Skeletal muscle tissue (tissue), 5 donors: Measurements from ENCODE around the gene PNKP. TPM values are rescaled to one million over a fixed set of nuclear protein-coding genes. Genes with fewer than 3 reads are reported as not detected.

Experiments used
- H3K27ac ChIP-seq: one replicate; pipeline ENCODE4 v1.7.0; 2013; ENCODE audit warnings: mild to moderate bottlenecking, low read depth, low read length, inconsistent platforms
- H3K27me3 ChIP-seq, 3 donors: one replicate each; pipeline ENCODE4 v1.7.0; 2013; ENCODE audit warnings: low read length in 3 of 3; ENCODE audit not compliant: control insufficient read depth in 3 of 3, insufficient read depth in 3 of 3
- H3K36me3 ChIP-seq, 3 donors: one replicate each; pipeline ENCODE4 v1.7.0; 2013; ENCODE audit warnings: low read length in 3 of 3; ENCODE audit not compliant: control insufficient read depth in 3 of 3, insufficient read depth in 3 of 3
- H3K4me1 ChIP-seq, 3 donors: one replicate each; pipeline ENCODE4 v1.7.0; 2013; ENCODE audit warnings: low read length in 3 of 3, mild to moderate bottlenecking in 3 of 3; ENCODE audit not compliant: control insufficient read depth in 3 of 3, insufficient read depth in 3 of 3
- H3K4me3 ChIP-seq, 3 donors: one replicate each; pipeline ENCODE4 v1.7.0; 2013; ENCODE audit warnings: low read length in 3 of 3
- H3K9ac ChIP-seq, 3 donors: one replicate each; pipeline ENCODE4 v1.7.0; 2013; ENCODE audit warnings: low read length in 3 of 3, mild to moderate bottlenecking in 3 of 3, moderate library complexity in 2 of 3, low read depth in 1 of 3
- H3K9me3 ChIP-seq, 3 donors: one replicate each; pipeline ENCODE4 v1.7.0; 2013; ENCODE audit warnings: low read length in 3 of 3; ENCODE audit not compliant: control insufficient read depth in 3 of 3
- small RNA-seq: library from RNA; depleted of rRNA; stranded (forward); fragments of <200 nt; gene quantifications from one replicate; pipeline ENCODE3, GENCODE V24; 2014
- total RNA-seq: library from RNA; depleted of rRNA; stranded (reverse); fragments of >200 nt; gene quantifications from one replicate; pipeline ENCODE4 v1.2.3, GENCODE V29; 2014
- donor health status: Osteomylitis.

Gene PNKP
- total RNA-seq, 1 donor from 2014 or later, result 17.2 TPM

- Histone ChIP-seq H3K36me3 (peaks cover 3 to 13% (median 4%) of the 10 kb centered on the region in 3 donors), H3K27ac (peak within 1 kb of the TSS; percentile 94), H3K4me1 (peaks cover 17 to 26% (median 18%) of the 10 kb centered on the region in 3 donors), H3K9ac (peak within 1 kb of the TSS; percentile 91 to 99 (median 97)), H3K9me3 (no peaks in the 10 kb centered on the region), H3K27me3 (no peaks in the 10 kb centered on the region), H3K4me3 (peak within 1 kb of the TSS; percentile 87 to 94 (median 90))
Observed at GRCh38 chr19:49817964-49818648, 49.3 kb downstream of the PNKP start, which contains the start of gene MED25. Gene MED25, plus strand, starts transcription at chr19:49818289. Its CDS starts 53 bp downstream, at chr19:49818342.

- no peaks in the 10 kb centered on the region for H3K27me3 ChIP-seq
- no peak overlapping the region for H3K4me3 ChIP-seq
Observed at GRCh38 chr19:49816590-49816989, 50.8 kb downstream of the PNKP start.

GRCh38 chr19:49814010-49814409 is 53.4 kb downstream of the PNKP start:
- Histone ChIP-seq H3K27me3 (no peaks in the 10 kb centered on the region), H3K27ac (peak overlapping the region; percentile 94), H3K4me1 (peaks cover 23 to 44% (median 29%) of the 10 kb centered on the region in 3 donors), H3K9me3 (no peaks in the 10 kb centered on the region), H3K36me3 (no peaks in the 10 kb centered on the region), H3K4me3 (peak overlapping the region; percentile 89 to 99 (median 96)), H3K9ac (peak overlapping the region in 2 of 3 donors; percentile 69 to 75)

More at GRCh38 chr19:49816590-49816989, 50.8 kb downstream of the PNKP start:
- peaks cover 0 to 9% (median 0%) of the 10 kb centered on the region in 3 donors for H3K36me3 ChIP-seq
- H3K4me1 ChIP-seq, result peaks cover 22 to 37% (median 24%) of the 10 kb centered on the region in 3 donors
- no peaks in the 10 kb centered on the region for H3K9me3 ChIP-seq
- peak overlapping the region; percentile 94 for H3K27ac ChIP-seq
- H3K9ac ChIP-seq, result peak overlapping the region; percentile 40 to 66 (median 54)

GRCh38 chr19:49812997-49813861 is 54.1 kb downstream of the PNKP start, which contains the start of gene FUZ:
Gene FUZ, minus strand, starts transcription at chr19:49813292. Its CDS starts 186 bp downstream, at chr19:49813106.
- H3K4me3 ChIP-seq, result peak within 1 kb of the TSS; percentile 89 to 99 (median 96)
- peaks cover 20 to 41% (median 28%) of the 10 kb centered on the region in 3 donors for H3K4me1 ChIP-seq
- H3K36me3 ChIP-seq, result no peaks in the 10 kb centered on the region

GRCh38 chr19:49812452-49812996 is 54.9 kb downstream of the PNKP start:
- Histone ChIP-seq H3K4me3 (peak overlapping the region; percentile 89 to 99 (median 96)), H3K4me1 (peaks cover 20 to 38% (median 28%) of the 10 kb centered on the region in 3 donors), H3K9ac (peak overlapping the region; percentile 69 to 92 (median 91)), H3K27ac (peak overlapping the region; percentile 94), H3K36me3 (peaks cover 0 to 3% (median 3%) of the 10 kb centered on the region in 3 donors), H3K27me3 (no peaks in the 10 kb centered on the region), H3K9me3 (no peaks in the 10 kb centered on the region)

More at GRCh38 chr19:49812997-49813861, 54.1 kb downstream of the PNKP start, which contains the start of gene FUZ:
- Histone ChIP-seq H3K27ac (peak within 1 kb of the TSS; percentile 94), H3K27me3 (no peaks in the 10 kb centered on the region), H3K9ac (peak within 1 kb of the TSS; percentile 69 to 92 (median 91)), H3K9me3 (no peaks in the 10 kb centered on the region)

GRCh38 chr19:49811328-49811727 is 56.0 kb downstream of the PNKP start:
- Histone ChIP-seq H3K4me1 (peaks cover 15 to 33% (median 25%) of the 10 kb centered on the region in 3 donors), H3K9me3 (no peaks in the 10 kb centered on the region), H3K27me3 (no peaks in the 10 kb centered on the region), H3K36me3 (peaks cover 0 to 5% (median 3%) of the 10 kb centered on the region in 3 donors), H3K27ac (no peak overlapping the region), H3K4me3 (no peak overlapping the region), H3K9ac (no peak overlapping the region)

Small RNAs within 50 kb of the gene (small RNA-seq; reads per million reads assigned to genes)
- not detected for gene MIR4749

Other genes starting within 250 kb of the PNKP start
- 4.2 TPM for gene RRAS, start 227.4 kb downstream of the PNKP start, total RNA-seq
- gene SCAF1, start 225.4 kb downstream of the PNKP start, total RNA-seq, result 8.4 TPM
- 31.3 TPM for gene IRF3, start 201.7 kb downstream of the PNKP start, total RNA-seq
- gene BCL2L12, start 201.6 kb downstream of the PNKP start, total RNA-seq, result 4.7 TPM
- gene PRMT1, start 190.3 kb downstream of the PNKP start, total RNA-seq, result 362 TPM
- gene ADM5, start 178.0 kb downstream of the PNKP start, total RNA-seq, result 1.0 TPM
- gene CPT1C, start 176.5 kb downstream of the PNKP start, total RNA-seq, result 4.7 TPM
- under 0.01 TPM for gene TSKS, start 104.3 kb downstream of the PNKP start, total RNA-seq
- 32.9 TPM for gene AP2A1, start 100.6 kb downstream of the PNKP start, total RNA-seq
- 12.5 TPM for gene FUZ, start 54.3 kb downstream of the PNKP start, total RNA-seq
- gene MED25, start 49.3 kb downstream of the PNKP start, total RNA-seq, result 11.0 TPM
- gene PTOV1, start 16.4 kb downstream of the PNKP start, total RNA-seq, result 63.7 TPM
- gene AKT1S1, start 9.8 kb upstream of the PNKP start, total RNA-seq, result 3.1 TPM
- 7.3 TPM for gene TBC1D17, start 10.1 kb upstream of the PNKP start, total RNA-seq
- gene IL4I1, start 29.3 kb upstream of the PNKP start, total RNA-seq, result 0.52 TPM
- gene ATF5, start 61.6 kb upstream of the PNKP start, total RNA-seq, result 2.1 TPM
- gene NUP62, start 61.9 kb upstream of the PNKP start, total RNA-seq, result 16.2 TPM
- 1.6 TPM for gene SIGLEC11, start 93.6 kb upstream of the PNKP start, total RNA-seq
- 8.9 TPM for gene VRK3, start 157.8 kb upstream of the PNKP start, total RNA-seq
- 4.7 TPM for gene ZNF473, start 158.4 kb upstream of the PNKP start, total RNA-seq